Lung (tissue), 12 donors: Measurements from ENCODE around the gene SLC8A1. TPM values are rescaled to one million over a fixed set of nuclear protein-coding genes. Genes with fewer than 3 reads are reported as not detected.

Source experiments
- ATAC-seq: fragments of 200-7000 bp; cut with Tn5 transposase; one replicate; pipeline ENCODE4 v1.9.1; 2020; ENCODE audit warnings: moderate number of reproducible peaks; ENCODE audit not compliant: insufficient read depth, low FRiP score
- DNase-seq, 3 donors: peaks; one replicate each; pipeline ENCODE4 v3.0.0-alpha.2; 2013 to 2017
- H3K27ac ChIP-seq, 2 donors: one replicate each; pipeline ENCODE4 v1.5.1; 2013; ENCODE audit warnings: mild to moderate bottlenecking in 2 of 2, moderate library complexity in 2 of 2, control low read depth in 1 of 2, inconsistent platforms in 1 of 2, low read depth in 1 of 2, low read length in 1 of 2
- H3K27me3 ChIP-seq, 3 donors: one replicate each; pipeline ENCODE4 v1.5.1; 2013; ENCODE audit warnings: low read length in 2 of 3; ENCODE audit not compliant: control insufficient read depth in 3 of 3, insufficient read depth in 3 of 3
- H3K36me3 ChIP-seq, 4 donors: one replicate each; pipeline ENCODE4 v1.5.1; 2013; ENCODE audit warnings: low read length in 4 of 4, mild to moderate bottlenecking in 1 of 4, moderate library complexity in 1 of 4; ENCODE audit not compliant: control insufficient read depth in 4 of 4, insufficient read depth in 4 of 4
- H3K4me1 ChIP-seq, 5 donors: one replicate each; pipeline ENCODE4 v1.5.1; 2013; ENCODE audit warnings: low read length in 5 of 5, mild to moderate bottlenecking in 2 of 5, moderate library complexity in 1 of 5; ENCODE audit not compliant: control insufficient read depth in 5 of 5, insufficient read depth in 5 of 5
- H3K4me3 ChIP-seq: one replicate; pipeline ENCODE4 v1.5.1; 2013; ENCODE audit warnings: mild to moderate bottlenecking, control low read depth, moderate library complexity
- H3K9ac ChIP-seq, 2 donors: one replicate each; pipeline ENCODE4 v1.5.1; 2013; ENCODE audit warnings: low read length in 2 of 2, control low read depth in 1 of 2; ENCODE audit not compliant: insufficient read depth in 1 of 2
- H3K9me3 ChIP-seq, 4 donors: one replicate each; pipeline ENCODE4 v1.5.1; 2013; ENCODE audit warnings: low read length in 3 of 4, mild to moderate bottlenecking in 1 of 4, moderate library complexity in 1 of 4; ENCODE audit not compliant: control insufficient read depth in 4 of 4, insufficient read depth in 3 of 4
- CTCF ChIP-seq: IDR thresholded peaks from 2 replicates; pipeline ENCODE4 v1.5.1; 2012; ENCODE audit warnings: mild to moderate bottlenecking; ENCODE audit errors: control extremely low read depth, extremely low read depth
- WGBS, 2 donors: extraction: QIAGEN DNeasy Blood & Tissue Kit; methylation state at CpG; one replicate each; pipeline ENCODE4 v1.1.7; 2013; 5-methylcytosine and 5-hydroxymethylcytosine counted together
- polyA plus RNA-seq, 2 donors: library from polyadenylated mRNA; stranded (reverse); fragments of 200-250 nt; gene quantifications; one replicate each; pipeline ENCODE4 v1.2.1, GENCODE V29; 2013
- total RNA-seq, 2 donors: library from RNA; depleted of rRNA in 1 of 2; stranded (reverse); fragments of >200 nt in 1 of 2; gene quantifications; one replicate each; pipeline ENCODE4 v1.2.1, GENCODE V29; 2014 to 2021
- donor health status: control.
- donor health status: control.
- donor health status: Bipolar disorder and iron deficiency.
- donor health status: healthy.
- donor health status: DM: yes; HTN: yes; CAD: no.

SLC8A1 gene
- total and polyA plus RNA-seq, 4 donors = 1.2 to 34.7 (median 18.4) TPM

DNA sequence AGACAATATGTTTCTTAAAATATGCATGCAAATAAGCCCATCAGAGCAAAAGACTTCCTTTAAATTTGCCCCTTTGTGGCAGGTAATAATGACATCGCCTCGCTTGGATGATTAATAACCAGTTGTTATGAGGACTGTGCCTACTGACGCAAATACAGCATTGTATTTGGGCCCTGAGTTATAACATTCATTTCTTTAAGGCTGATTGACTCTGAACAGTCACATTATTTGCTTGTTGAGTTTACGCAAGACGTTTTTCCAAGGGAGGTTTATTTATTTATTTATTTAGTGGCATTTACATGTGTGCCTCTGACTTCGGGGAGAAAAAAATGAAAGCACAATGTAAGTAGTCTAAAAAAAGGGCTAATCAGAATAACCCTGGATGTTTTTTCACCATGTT, 88.3 kb downstream of the SLC8A1 start:
- 57 to 75% methylated on average over 6 of the region's 6 CpGs for WGBS, 2 donors
- no peak for ATAC-seq
- no peak for TF ChIP-seq CTCF
- H3K27me3 ChIP-seq = no peaks in the 10 kb centered on the region
- DNase-seq = peak in 1 of 3 donors; percentile 74
- H3K4me3 ChIP-seq = no peak overlapping the region
- H3K9me3 ChIP-seq = no peaks in the 10 kb centered on the region
- peaks cover 0 to 14% (median 0%) of the 10 kb centered on the region in 5 donors for H3K4me1 ChIP-seq
- H3K27ac ChIP-seq = peak overlapping the region in 1 of 2 donors; percentile 68
- H3K9ac ChIP-seq = peak overlapping the region in 1 of 2 donors; percentile 69
- H3K36me3 ChIP-seq = no peaks in the 10 kb centered on the region

GRCh38 chr2:40363231-40363630, 88.7 kb downstream of the SLC8A1 start:
- Histone ChIP-seq H3K4me1 (peaks cover 0 to 14% (median 0%) of the 10 kb centered on the region in 5 donors), H3K9ac (peak overlapping the region in 1 of 2 donors; percentile 69), H3K36me3 (no peaks in the 10 kb centered on the region), H3K4me3 (no peak overlapping the region), H3K9me3 (no peaks in the 10 kb centered on the region), H3K27ac (peak overlapping the region in 1 of 2 donors; percentile 68), H3K27me3 (no peaks in the 10 kb centered on the region)
- TF ChIP-seq CTCF = no peak
- ATAC-seq = no peak
- WGBS, 2 donors = 56 to 73% methylated on average over 1 of the region's 1 CpG
- peak in 2 of 3 donors; percentile 53 to 61 for DNase-seq

DNA sequence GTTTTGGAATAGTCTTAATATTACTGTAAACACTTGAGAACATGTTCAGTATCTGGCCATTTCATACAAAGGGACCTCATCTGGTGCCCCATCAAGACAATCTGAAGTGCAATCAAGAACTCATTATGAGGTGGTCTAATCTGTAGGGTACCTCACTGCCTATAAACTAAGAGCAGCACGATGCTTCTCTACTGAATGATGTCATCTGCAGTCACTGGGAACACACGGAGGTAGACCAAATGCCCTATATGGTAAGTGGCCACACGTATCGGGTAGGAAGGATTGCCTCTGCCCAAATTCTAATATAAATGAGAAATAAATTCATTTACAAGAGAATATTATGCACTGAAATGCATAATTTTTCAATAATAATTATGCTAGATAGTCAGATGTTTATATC, 90.4 kb downstream of the SLC8A1 start:
- ATAC-seq = no peak
- Histone ChIP-seq H3K4me1 (peaks cover 0 to 14% (median 0%) of the 10 kb centered on the region in 5 donors), H3K4me3 (no peak overlapping the region), H3K27me3 (no peaks in the 10 kb centered on the region), H3K9ac (no peak overlapping the region), H3K27ac (peak overlapping the region in 1 of 2 donors; percentile 85), H3K36me3 (no peaks in the 10 kb centered on the region), H3K9me3 (no peaks in the 10 kb centered on the region)
- 92% methylated on average over 4 of the region's 4 CpGs for WGBS, 2 donors
- no peak for TF ChIP-seq CTCF
- no peak for DNase-seq

GRCh38 chr2:40360652-40361051, 91.2 kb downstream of the SLC8A1 start:
- no peak for DNase-seq
- Histone ChIP-seq H3K27me3 (no peaks in the 10 kb centered on the region), H3K27ac (peak overlapping the region in 1 of 2 donors; percentile 85), H3K9ac (no peak overlapping the region), H3K4me1 (peaks cover 0 to 14% (median 0%) of the 10 kb centered on the region in 5 donors), H3K4me3 (no peak overlapping the region), H3K36me3 (no peaks in the 10 kb centered on the region), H3K9me3 (peaks cover 0 to 2% (median 0%) of the 10 kb centered on the region in 4 donors)
- ATAC-seq = no peak
- no peak for TF ChIP-seq CTCF
- WGBS, 2 donors = 77 to 83% methylated on average over 1 of the region's 1 CpG
